ENCODE measurements around the gene KAT2B.

GRCh38 chr3:20108869-20109268 lies 68.6 kb downstream of the KAT2B start:
- TF ChIP-seq CTCF (IDR thresholded peaks at IDR 0.05 in 2 of 3, conservative IDR thresholded peaks at IDR 0.05 in 1 of 3; ENCODE audit: borderline replicate concordance in 1 of 3, insufficient read depth in 1 of 3, low read depth in 2 of 3, low read length in 2 of 3) (no peak), MAX (IDR thresholded peaks at IDR 0.05) (no peak)
